ENCODE measurements around the gene VRK1. TPM values are rescaled to one million over a fixed set of nuclear protein-coding genes. Genes with fewer than 3 reads are reported as not detected.

The VRK1 gene
- total RNA-seq, 2 experiments from 2014 or later: 97.5 to 97.9 TPM

GRCh38 chr14:96817750-96818666 is 20.8 kb downstream of the VRK1 start:
- Histone ChIP-seq H3K4me2 (ENCODE audit: low read length) (no peak overlapping the region), H3K4me3 (ENCODE audit: low read depth, low read length, poor library complexity, severe bottlenecking) (no peak overlapping the region), H2AFZ (ENCODE audit: low read length) (no peak overlapping the region), H4K20me1 (ENCODE audit: insufficient read depth, low read length) (0 out of 2 replicates have a peak, but pooled peaks cover 15% of the 10 kb centered on the region), H3K27ac (ENCODE audit: low read depth, low read length, poor library complexity, severe bottlenecking) (no peak overlapping the region), H3K9me2 (ENCODE audit: insufficient read depth, low read length) (no peaks in the 10 kb centered on the region), H3K79me2 (ENCODE audit: insufficient read depth, low read depth, low read length) (peaks cover 100% of the 10 kb centered on the region), H3K9me3 (ENCODE audit: low read length) (0 out of 2 replicates have a peak, but pooled peaks cover 2% of the 10 kb centered on the region), H3K4me1 (ENCODE audit: insufficient read depth, low read length, poor library complexity, severe bottlenecking) (peaks cover 4% of the 10 kb centered on the region), H3K36me3 (ENCODE audit: insufficient read depth, low read length) (peaks cover 44% of the 10 kb centered on the region)
- intact Hi-C loops (cut with micrococcal nuclease; ENCODE audit: unreplicated experiment): no loop called here
- ChIA-PET CTCF (ENCODE audit: unreplicated experiment) (no interaction called here), POLR2A (interaction anchor here (0.7 to 1.2 kb wide), 2 partner anchors 8 to 19 kb away, joined by 3 to 4 read pairs; no protein-coding TSS in a partner anchor)
- TF ChIP-seq CTCF (conservative IDR thresholded peaks at IDR 0.05; ENCODE audit: low read length) (no peak), EZH2phosphoT487 (IDR thresholded peaks at IDR 0.05; ENCODE audit: borderline replicate concordance, low read depth, low read length) (no peak)
- no TSS peak for BruUV-seq (replicated peaks)
- no peak for DNase-seq (ENCODE audit: low spot score)

- CTCF ChIA-PET (ENCODE audit: unreplicated experiment): no interaction called here
These were observed 24.3 kb downstream of the VRK1 start for GRCh38 chr14:96821501-96821900.

More at GRCh38 chr14:96821501-96821900, 24.3 kb downstream of the VRK1 start:
- Histone ChIP-seq H3K9me2 (ENCODE audit: insufficient read depth, low read length) (no peaks in the 10 kb centered on the region), H3K9me3 (ENCODE audit: low read length) (0 out of 2 replicates have a peak, but pooled peaks cover 10% of the 10 kb centered on the region), H3K4me3 (ENCODE audit: low read depth, low read length, poor library complexity, severe bottlenecking) (no peak overlapping the region), H3K27ac (ENCODE audit: low read depth, low read length, poor library complexity, severe bottlenecking) (no peak overlapping the region), H3K36me3 (ENCODE audit: insufficient read depth, low read length) (peaks cover 42% of the 10 kb centered on the region), H3K4me2 (ENCODE audit: low read length) (no peak overlapping the region), H2AFZ (ENCODE audit: low read length) (no peak overlapping the region), H4K20me1 (ENCODE audit: insufficient read depth, low read length) (0 out of 2 replicates have a peak, but pooled peaks cover 8% of the 10 kb centered on the region), H3K79me2 (ENCODE audit: insufficient read depth, low read depth, low read length) (peaks cover 98% of the 10 kb centered on the region), H3K4me1 (ENCODE audit: insufficient read depth, low read length, poor library complexity, severe bottlenecking) (peaks cover 4% of the 10 kb centered on the region)
- TF ChIP-seq CTCF (conservative IDR thresholded peaks at IDR 0.05; ENCODE audit: low read length) (no peak), EZH2phosphoT487 (IDR thresholded peaks at IDR 0.05; ENCODE audit: borderline replicate concordance, low read depth, low read length) (no peak)
- intact Hi-C loops (cut with micrococcal nuclease; ENCODE audit: unreplicated experiment): no loop called here
- POLR2A ChIA-PET: interaction anchor here (1.2 kb wide), 1 partner anchor 31 kb away, joined by 3 read pairs; no protein-coding TSS in a partner anchor
- DNase-seq (ENCODE audit: low spot score): no peak
- BruUV-seq (replicated peaks): no TSS peak
